ENCODE results near the gene RGS9.
A peak's percentile ranks its signal among the peaks of the same experiment; 100 is the strongest.

Gene RGS9

DNA sequence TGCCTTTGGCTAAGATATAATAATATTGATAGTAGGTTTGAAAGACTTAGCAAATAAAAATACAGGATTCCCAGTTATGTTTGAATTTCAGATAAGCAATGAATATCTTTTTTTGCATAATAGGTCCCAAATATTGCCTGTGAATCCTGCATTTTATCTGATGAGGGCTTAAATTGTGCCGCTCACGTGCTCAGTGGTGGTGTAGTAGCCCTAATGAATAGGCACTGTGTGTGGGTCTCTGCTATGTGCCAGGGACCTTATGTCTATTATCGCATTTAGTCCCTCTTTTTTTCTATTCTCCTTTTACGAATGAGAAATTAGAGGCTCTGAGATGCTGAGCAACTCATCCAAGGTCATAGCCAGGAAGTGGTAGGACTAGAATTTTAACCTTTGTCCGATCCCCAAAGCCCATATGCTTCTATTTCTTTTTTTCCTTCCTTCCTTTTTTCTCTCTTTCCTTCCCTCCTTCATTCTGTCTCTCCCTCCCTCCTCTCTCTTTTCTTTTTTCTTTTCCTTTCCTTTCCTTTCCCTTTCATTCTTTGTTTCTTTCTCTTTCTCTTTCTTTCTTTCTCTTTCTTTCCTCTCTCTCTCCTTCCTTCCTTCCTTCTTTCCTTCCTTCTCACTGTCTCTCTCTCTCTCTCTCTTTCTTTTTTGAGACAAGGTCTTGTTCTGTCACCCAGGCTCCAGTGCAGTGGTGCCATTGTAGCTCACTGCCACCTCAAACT is 47.2 kb downstream of the RGS9 start:
- peaks cover 9% of the 10 kb centered on the region for H3K27me3 Mint-ChIP-seq (ENCODE audit: low read depth)
- H3K4me1 Mint-ChIP-seq: peaks cover 14% of the 10 kb centered on the region
- no peak overlapping the region for H3K4me3 Mint-ChIP-seq
- TF ChIP-seq, protein P1, sequence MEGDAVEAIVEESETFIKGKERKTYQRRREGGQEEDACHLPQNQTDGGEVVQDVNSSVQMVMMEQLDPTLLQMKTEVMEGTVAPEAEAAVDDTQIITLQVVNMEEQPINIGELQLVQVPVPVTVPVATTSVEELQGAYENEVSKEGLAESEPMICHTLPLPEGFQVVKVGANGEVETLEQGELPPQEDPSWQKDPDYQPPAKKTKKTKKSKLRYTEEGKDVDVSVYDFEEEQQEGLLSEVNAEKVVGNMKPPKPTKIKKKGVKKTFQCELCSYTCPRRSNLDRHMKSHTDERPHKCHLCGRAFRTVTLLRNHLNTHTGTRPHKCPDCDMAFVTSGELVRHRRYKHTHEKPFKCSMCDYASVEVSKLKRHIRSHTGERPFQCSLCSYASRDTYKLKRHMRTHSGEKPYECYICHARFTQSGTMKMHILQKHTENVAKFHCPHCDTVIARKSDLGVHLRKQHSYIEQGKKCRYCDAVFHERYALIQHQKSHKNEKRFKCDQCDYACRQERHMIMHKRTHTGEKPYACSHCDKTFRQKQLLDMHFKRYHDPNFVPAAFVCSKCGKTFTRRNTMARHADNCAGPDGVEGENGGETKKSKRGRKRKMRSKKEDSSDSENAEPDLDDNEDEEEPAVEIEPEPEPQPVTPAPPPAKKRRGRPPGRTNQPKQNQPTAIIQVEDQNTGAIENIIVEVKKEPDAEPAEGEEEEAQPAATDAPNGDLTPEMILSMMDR (IDR thresholded peaks at IDR 0.05; ENCODE audit: unreplicated experiment in 3 of 3): no peak
- peak overlapping the region; percentile 9 to 85 (median 64) for H3K27ac Mint-ChIP-seq
- H3K36me3 Mint-ChIP-seq (ENCODE audit: low read depth): peaks cover 5% of the 10 kb centered on the region
- no peaks in the 10 kb centered on the region for H3K9me3 Mint-ChIP-seq

GRCh38 chr17:65185062-65185461 is 47.9 kb downstream of the RGS9 start:
- H3K27me3 Mint-ChIP-seq (ENCODE audit: low read depth): peaks cover 7% of the 10 kb centered on the region
- H3K4me3 Mint-ChIP-seq: no peak overlapping the region
- TF ChIP-seq, protein P1 (IDR thresholded peaks at IDR 0.05; ENCODE audit: unreplicated experiment in 3 of 3): no peak
- H3K27ac Mint-ChIP-seq: peak overlapping the region in 1 of 3 experiments; percentile 51
- H3K36me3 Mint-ChIP-seq (ENCODE audit: low read depth): peaks cover 5% of the 10 kb centered on the region
- peaks cover 7% of the 10 kb centered on the region for H3K4me1 Mint-ChIP-seq
- no peaks in the 10 kb centered on the region for H3K9me3 Mint-ChIP-seq

- TF ChIP-seq, protein P1 (IDR thresholded peaks at IDR 0.05; ENCODE audit: unreplicated experiment in 3 of 3): no peak
- H3K4me1 Mint-ChIP-seq: peaks cover 7% of the 10 kb centered on the region
- peaks cover 5% of the 10 kb centered on the region for H3K36me3 Mint-ChIP-seq (ENCODE audit: low read depth)
- H3K9me3 Mint-ChIP-seq: no peaks in the 10 kb centered on the region
- no peak overlapping the region for H3K4me3 Mint-ChIP-seq
- no peak overlapping the region for H3K27ac Mint-ChIP-seq
- peaks cover 5% of the 10 kb centered on the region for H3K27me3 Mint-ChIP-seq (ENCODE audit: low read depth)
Measured at GRCh38 chr17:65185668-65186382, 48.7 kb downstream of the RGS9 start.

DNA sequence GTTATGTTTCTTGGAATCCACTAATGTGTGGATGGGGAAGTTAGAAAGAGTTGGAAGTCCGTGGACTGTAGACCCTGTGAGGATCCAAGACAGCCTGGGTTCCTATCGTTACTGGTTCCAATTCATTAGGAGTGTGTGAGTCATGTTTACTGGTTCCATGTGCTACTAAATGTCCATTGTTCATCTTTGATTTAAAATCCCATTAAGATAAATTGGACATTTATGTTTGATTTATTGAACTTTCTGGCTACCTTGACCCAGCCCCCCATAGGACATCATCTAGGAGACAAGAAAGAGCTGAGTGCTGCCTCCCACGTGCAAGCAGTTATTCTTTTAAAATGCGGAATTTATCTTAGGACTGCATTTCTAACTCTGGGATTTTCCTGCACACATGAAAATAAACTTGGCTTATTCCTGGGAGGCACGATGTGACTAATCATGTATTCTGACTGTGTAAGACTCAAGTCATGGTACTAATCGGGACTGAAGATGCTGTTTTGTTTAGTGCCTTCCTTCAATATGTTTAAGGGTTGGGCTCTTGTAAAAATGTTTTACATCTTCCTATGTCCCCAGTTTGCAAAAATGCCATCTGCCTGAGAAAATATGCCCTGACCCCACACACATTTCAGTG is 53.4 kb downstream of the RGS9 start:
- Mint-ChIP-seq H3K27me3 (ENCODE audit: low read depth) (no peaks in the 10 kb centered on the region), H3K36me3 (ENCODE audit: low read depth) (peaks cover 5% of the 10 kb centered on the region), H3K4me1 (no peaks in the 10 kb centered on the region), H3K27ac (no peak overlapping the region), H3K9me3 (no peaks in the 10 kb centered on the region), H3K4me3 (no peak overlapping the region)
- TF ChIP-seq, protein P1 (IDR thresholded peaks at IDR 0.05; ENCODE audit: unreplicated experiment in 3 of 3): no peak

- H3K27ac Mint-ChIP-seq: no peak overlapping the region
- no peak overlapping the region for H3K4me3 Mint-ChIP-seq
- H3K4me1 Mint-ChIP-seq: no peaks in the 10 kb centered on the region
- peaks cover 3% of the 10 kb centered on the region for H3K36me3 Mint-ChIP-seq (ENCODE audit: low read depth)
- no peaks in the 10 kb centered on the region for H3K27me3 Mint-ChIP-seq (ENCODE audit: low read depth)
- H3K9me3 Mint-ChIP-seq: no peaks in the 10 kb centered on the region
- TF ChIP-seq, protein P1 (IDR thresholded peaks at IDR 0.05; ENCODE audit: unreplicated experiment in 3 of 3): no peak
Measured at GRCh38 chr17:65191811-65192740, 54.9 kb downstream of the RGS9 start.

Data from nephron (organoid).